Duodenal mucosa (tissue), 2 donors: Measurements from ENCODE around the gene NHLRC2.
"Not testable (repeated sequence)": the region's sequence is repeated elsewhere in the genome, so short reads cannot be mapped to it uniquely, and the experiment has no call there.

Experiments
- H3K27ac ChIP-seq: one replicate; pipeline ENCODE4 v1.7.0; 2013; ENCODE audit warnings: low read depth, low read length
- H3K27me3 ChIP-seq, 2 donors: one replicate each; pipeline ENCODE4 v1.7.0; 2013; ENCODE audit warnings: low read length in 2 of 2, control low read depth in 1 of 2; ENCODE audit not compliant: insufficient read depth in 2 of 2, control insufficient read depth in 1 of 2
- H3K36me3 ChIP-seq, 2 donors: one replicate each; pipeline ENCODE4 v1.7.0; 2013; ENCODE audit warnings: low read length in 2 of 2, control low read depth in 1 of 2; ENCODE audit not compliant: insufficient read depth in 2 of 2, control insufficient read depth in 1 of 2
- H3K4me1 ChIP-seq, 2 donors: one replicate each; pipeline ENCODE4 v1.7.0; 2013; ENCODE audit warnings: low read length in 2 of 2, control low read depth in 1 of 2; ENCODE audit not compliant: insufficient read depth in 2 of 2, control insufficient read depth in 1 of 2
- H3K4me3 ChIP-seq, 2 donors: one replicate each; pipeline ENCODE4 v1.7.0; 2013; ENCODE audit warnings: low read length in 2 of 2, low read depth in 1 of 2
- H3K9ac ChIP-seq, 2 donors: one replicate each; pipeline ENCODE4 v1.7.0; 2013; ENCODE audit warnings: low read length in 2 of 2, low read depth in 1 of 2
- H3K9me3 ChIP-seq, 2 donors: one replicate each; pipeline ENCODE4 v1.7.0; 2013; ENCODE audit warnings: low read length in 2 of 2, control low read depth in 1 of 2; ENCODE audit not compliant: control insufficient read depth in 1 of 2

Gene NHLRC2

DNA sequence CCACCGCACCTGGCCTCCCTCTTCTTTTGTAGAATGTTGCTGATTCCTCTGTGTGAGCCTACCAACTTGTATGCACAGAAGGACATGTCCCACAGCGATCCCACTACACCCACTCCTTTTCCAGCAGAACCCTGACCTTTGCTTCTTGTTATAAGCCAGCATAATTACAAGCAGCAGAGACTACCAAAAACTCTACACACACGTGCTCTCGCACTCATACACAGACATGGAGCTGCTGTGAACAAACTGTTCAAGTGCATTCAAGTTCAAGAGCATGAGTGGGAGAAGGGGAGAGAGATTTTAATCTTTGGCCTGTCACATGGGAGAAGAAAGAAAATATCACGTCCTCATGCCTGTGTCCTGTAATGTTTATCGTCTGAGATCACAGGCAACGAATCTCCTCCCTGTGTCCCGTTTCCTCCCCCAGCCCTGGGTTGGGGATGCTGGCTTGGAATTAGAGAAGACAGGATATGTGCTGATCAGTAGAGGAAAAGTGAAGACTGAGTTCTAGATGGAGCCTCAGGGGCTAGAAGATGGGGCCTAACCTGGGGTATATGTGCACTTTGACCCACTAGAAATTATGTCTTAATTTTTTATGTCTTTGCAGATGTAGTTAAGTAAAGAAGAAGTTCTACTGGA is 79.6 kb downstream of the NHLRC2 start:
- no peak overlapping the region for H3K27ac ChIP-seq
- H3K9ac ChIP-seq = no peak overlapping the region
- no peaks in the 10 kb centered on the region for H3K36me3 ChIP-seq
- H3K4me3 ChIP-seq = no peak overlapping the region
- peaks cover 0 to 5% of the 10 kb centered on the region in 2 donors for H3K4me1 ChIP-seq
- no peaks in the 10 kb centered on the region for H3K27me3 ChIP-seq
- no peaks in the 10 kb centered on the region for H3K9me3 ChIP-seq

- H3K4me3 ChIP-seq = no peak overlapping the region
- no peak overlapping the region for H3K9ac ChIP-seq
- H3K36me3 ChIP-seq = no peaks in the 10 kb centered on the region
- H3K9me3 ChIP-seq = no peaks in the 10 kb centered on the region
- H3K4me1 ChIP-seq = peaks cover 0 to 5% of the 10 kb centered on the region in 2 donors
- no peaks in the 10 kb centered on the region for H3K27me3 ChIP-seq
- no peak overlapping the region for H3K27ac ChIP-seq
Measured at GRCh38 chr10:113937258-113937657, 82.8 kb downstream of the NHLRC2 start.

DNA sequence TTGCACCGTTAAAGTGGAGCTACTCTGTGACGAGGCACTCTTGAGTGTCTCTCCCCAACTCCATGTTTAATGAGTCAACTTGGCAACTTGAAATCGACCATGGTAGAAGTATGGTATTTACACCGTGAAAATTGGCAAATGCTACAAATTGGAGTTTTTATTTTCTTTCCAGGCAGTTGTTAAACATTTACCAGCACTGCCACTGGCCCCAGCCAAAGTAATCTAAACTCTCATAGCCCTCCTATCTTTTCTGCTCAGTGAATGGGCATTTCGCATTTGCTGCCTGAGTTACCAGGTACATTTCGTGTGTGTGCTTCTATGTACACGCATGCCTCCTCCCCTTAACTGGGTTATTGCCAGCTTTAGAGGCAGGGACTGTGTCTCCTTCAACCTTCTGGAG is 83.3 kb downstream of the NHLRC2 start:
- Histone ChIP-seq H3K36me3 (no peaks in the 10 kb centered on the region), H3K4me1 (peaks cover 0 to 5% of the 10 kb centered on the region in 2 donors), H3K4me3 (no peak overlapping the region), H3K27ac (no peak overlapping the region), H3K9me3 (no peaks in the 10 kb centered on the region), H3K27me3 (no peaks in the 10 kb centered on the region), H3K9ac (no peak overlapping the region)

DNA sequence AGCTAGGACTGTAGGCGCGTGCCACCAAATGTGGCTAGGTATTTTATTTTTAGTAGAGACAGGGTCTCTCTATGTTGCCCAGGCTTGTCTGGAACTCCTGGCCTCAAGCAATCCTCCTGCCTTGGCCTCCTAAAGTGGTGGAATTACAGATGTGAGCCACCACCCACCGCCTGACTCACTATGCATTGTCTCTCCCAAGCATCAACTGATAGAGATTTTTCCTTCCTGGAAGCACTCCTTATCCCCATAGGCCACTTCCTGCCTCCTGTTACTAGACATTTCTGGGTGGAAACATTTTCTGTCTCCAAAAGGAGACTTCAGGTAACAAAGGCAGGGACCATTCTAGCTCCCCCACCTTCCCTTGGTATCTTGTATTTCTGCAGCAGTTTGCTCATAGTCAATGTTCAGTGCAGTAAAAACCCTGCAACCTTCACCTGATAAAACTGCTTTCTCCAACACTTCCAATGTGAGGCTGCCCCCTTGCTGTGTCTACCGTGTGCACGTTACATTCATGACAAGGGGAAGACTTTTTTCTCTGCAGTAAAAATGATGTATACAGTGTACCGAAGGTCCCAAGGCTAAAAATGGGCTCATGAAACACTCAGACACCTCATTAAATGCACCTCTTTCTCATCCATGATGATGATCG is 84.9 kb downstream of the NHLRC2 start:
- Histone ChIP-seq H3K4me3 (no peak overlapping the region), H3K36me3 (no peaks in the 10 kb centered on the region), H3K4me1 (peaks cover 0 to 2% of the 10 kb centered on the region in 2 donors), H3K27me3 (no peaks in the 10 kb centered on the region), H3K9me3 (no peaks in the 10 kb centered on the region), H3K27ac (no peak overlapping the region), H3K9ac (no peak overlapping the region)

GRCh38 chr10:113941140-113941539 is 86.7 kb downstream of the NHLRC2 start:
- Histone ChIP-seq H3K36me3 (no peaks in the 10 kb centered on the region), H3K27ac (no peak overlapping the region)

GRCh38 chr10:113943196-113943595 is 88.7 kb downstream of the NHLRC2 start:
- H3K27me3 ChIP-seq, H3K4me3 ChIP-seq, H3K9me3 ChIP-seq, H3K9ac ChIP-seq, H3K36me3 ChIP-seq, H3K27ac ChIP-seq: not testable (repeated sequence)
- H3K4me1 ChIP-seq = peaks cover 21 to 32% of the 10 kb centered on the region in 2 donors

More at GRCh38 chr10:113941140-113941539, 86.7 kb downstream of the NHLRC2 start:
- Histone ChIP-seq H3K4me1 (peaks cover 12 to 17% of the 10 kb centered on the region in 2 donors), H3K27me3 (no peaks in the 10 kb centered on the region), H3K9ac (no peak overlapping the region), H3K9me3 (no peaks in the 10 kb centered on the region), H3K4me3 (no peak overlapping the region)

DNA sequence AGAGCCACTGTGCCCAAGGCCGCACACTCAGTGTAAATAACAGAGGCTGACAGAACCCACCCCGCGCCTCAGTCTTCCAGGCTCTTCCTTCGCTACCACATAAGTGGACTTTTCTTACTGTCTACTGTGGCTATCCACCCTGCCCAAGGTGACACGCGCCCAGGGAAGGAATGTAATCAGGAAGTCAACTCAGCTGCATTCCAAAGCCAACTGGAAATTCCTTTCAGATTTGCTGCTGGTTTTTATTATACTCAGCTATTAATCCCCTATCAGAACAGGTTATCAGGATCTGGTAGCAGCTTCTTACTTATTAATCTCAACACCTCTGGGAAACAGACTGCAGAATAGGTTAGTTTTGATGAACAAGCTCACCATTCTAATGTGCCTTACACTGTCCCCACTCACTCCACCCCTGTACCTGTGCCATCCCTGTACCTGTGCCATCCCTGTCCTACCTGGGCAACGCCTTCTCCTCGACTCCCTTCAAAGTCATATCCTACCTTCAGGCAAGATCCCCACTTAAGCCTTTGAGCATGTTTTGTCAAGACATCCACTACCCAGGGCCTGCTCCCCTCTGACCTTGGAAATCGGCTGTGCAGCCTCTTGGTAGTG is 90.7 kb downstream of the NHLRC2 start:
- no peaks in the 10 kb centered on the region for H3K27me3 ChIP-seq
- no peaks in the 10 kb centered on the region for H3K9me3 ChIP-seq
- no peak overlapping the region for H3K4me3 ChIP-seq
- H3K27ac ChIP-seq = no peak overlapping the region
- no peak overlapping the region for H3K9ac ChIP-seq
- peaks cover 21 to 32% of the 10 kb centered on the region in 2 donors for H3K4me1 ChIP-seq
- H3K36me3 ChIP-seq = no peaks in the 10 kb centered on the region

DNA sequence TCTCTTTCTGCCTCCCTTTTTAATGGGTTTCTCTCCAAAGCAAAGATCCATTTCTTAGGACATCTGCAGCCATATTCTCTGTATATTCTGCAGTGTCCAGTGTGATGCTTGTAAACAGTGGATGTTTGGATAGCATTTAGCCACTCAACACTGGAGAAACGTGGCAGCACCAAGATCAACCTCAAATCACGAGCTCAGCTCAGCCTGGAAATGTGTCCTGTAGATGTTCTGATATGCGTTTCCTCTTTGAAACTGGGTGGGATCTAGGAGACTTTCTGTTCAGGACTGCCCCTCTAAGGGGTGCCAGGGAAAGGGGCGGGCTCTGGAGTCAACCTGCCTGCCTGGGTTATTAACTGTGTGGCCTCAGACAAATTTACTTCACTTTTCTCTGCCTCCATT is 91.2 kb downstream of the NHLRC2 start:
- H3K27ac ChIP-seq = no peak overlapping the region

DNA sequence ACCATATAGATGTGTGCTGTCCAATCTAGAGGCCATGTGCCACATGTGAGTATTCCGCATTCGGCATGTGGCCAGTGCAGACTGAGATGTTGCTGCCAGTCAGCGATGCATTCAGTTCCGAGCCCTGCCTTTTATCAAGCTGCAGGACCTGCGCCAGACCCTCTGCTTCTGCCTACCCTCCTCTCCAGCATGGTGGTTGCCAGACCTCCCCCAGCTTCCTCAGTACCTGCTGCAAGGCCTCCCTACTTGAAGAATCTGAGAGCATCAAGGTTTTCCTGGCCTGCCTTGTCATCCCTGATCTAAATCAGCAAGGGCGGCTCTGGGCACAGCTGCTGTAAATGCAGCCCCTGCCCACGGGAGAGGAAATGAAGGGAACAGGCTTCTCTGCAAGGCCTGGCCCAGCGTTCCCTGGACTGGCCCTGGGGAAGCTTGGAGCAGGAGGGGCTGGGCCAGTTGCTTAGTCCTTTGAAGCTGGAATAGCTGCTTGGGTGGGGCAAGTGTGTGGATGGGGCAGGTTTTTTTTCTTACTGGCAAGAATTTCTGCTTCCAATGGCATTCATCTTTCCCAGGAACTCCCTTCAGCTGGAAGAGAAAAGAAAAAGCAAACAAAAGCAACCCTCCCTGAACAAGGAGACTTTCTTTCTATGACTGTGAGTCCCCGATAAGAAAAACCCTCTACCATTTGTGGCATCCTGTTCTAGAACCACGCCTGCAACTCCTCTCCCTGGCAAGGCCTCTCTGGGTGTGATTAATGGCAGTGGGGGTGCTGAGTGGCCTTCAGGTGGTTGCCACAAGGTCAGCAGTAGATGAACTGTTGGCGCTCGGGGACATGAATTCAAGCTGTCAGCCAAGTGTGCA is 93.0 kb downstream of the NHLRC2 start:
- Histone ChIP-seq H3K27me3 (no peaks in the 10 kb centered on the region), H3K4me3 (no peak overlapping the region), H3K9ac (no peak overlapping the region), H3K36me3 (no peaks in the 10 kb centered on the region), H3K4me1 (peaks cover 21 to 32% of the 10 kb centered on the region in 2 donors), H3K27ac (no peak overlapping the region), H3K9me3 (no peaks in the 10 kb centered on the region)

More for the DNA sequence above, 91.2 kb downstream of the NHLRC2 start:
- Histone ChIP-seq H3K4me1 (peaks cover 21 to 32% of the 10 kb centered on the region in 2 donors), H3K27me3 (no peaks in the 10 kb centered on the region), H3K36me3 (no peaks in the 10 kb centered on the region), H3K9me3 (no peaks in the 10 kb centered on the region), H3K9ac (no peak overlapping the region), H3K4me3 (no peak overlapping the region)

DNA sequence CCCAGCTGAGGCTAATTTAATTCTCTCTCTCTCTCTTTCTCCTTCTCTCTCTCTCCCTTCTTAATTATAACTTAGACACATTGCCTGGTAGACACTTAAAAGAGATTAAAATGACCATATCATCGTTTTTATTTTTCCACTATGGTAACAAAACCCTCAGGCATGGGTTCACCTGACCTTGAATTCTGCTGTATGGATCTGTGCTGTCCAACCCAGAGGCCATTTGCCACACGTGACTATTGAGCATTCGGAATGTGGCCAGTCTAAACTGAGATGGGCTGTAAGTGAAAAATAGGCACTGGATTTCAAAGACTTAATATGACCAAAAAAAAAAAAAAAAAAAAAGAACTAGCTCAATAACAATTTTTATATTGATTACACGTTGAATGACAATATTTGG is 93.6 kb downstream of the NHLRC2 start:
- Histone ChIP-seq H3K9ac (no peak overlapping the region), H3K4me3 (no peak overlapping the region), H3K27me3 (no peaks in the 10 kb centered on the region), H3K36me3 (no peaks in the 10 kb centered on the region), H3K9me3 (no peaks in the 10 kb centered on the region), H3K4me1 (peaks cover 21 to 32% of the 10 kb centered on the region in 2 donors), H3K27ac (no peak overlapping the region)
